H9 (cell line): ENCODE data around the gene SCUBE1. TPM values are rescaled to one million over a fixed set of nuclear protein-coding genes. Genes with fewer than 3 reads are reported as not detected.

ENCODE experiments used
- DNase-seq: peaks from one replicate; pipeline ENCODE4 v3.0.0-alpha.2; 2017
- H2AFZ ChIP-seq: one replicate; pipeline ENCODE4 v1.6.1; 2013; ENCODE audit warnings: mild to moderate bottlenecking, low read length, control low read depth, moderate library complexity
- H2AK5ac ChIP-seq: 2 replicates; pipeline ENCODE4 v1.6.1; 2013; ENCODE audit warnings: low read length, control low read depth, mixed read lengths; ENCODE audit not compliant: insufficient read length
- H2BK120ac ChIP-seq: one replicate; pipeline ENCODE4 v1.6.1; 2013; ENCODE audit warnings: low read depth, mild to moderate bottlenecking, low read length, control low read depth, inconsistent platforms; ENCODE audit not compliant: poor library complexity, severe bottlenecking
- H2BK12ac ChIP-seq: 2 replicates; pipeline ENCODE4 v1.6.1; 2013; ENCODE audit warnings: low read length, control low read depth, mixed read lengths, low read depth; ENCODE audit not compliant: insufficient read length
- H2BK15ac ChIP-seq: 2 replicates; pipeline ENCODE4 v1.6.1; 2013; ENCODE audit warnings: low read depth, low read length, control low read depth
- H2BK20ac ChIP-seq: one replicate; pipeline ENCODE4 v1.6.1; 2013; ENCODE audit warnings: low read depth, mild to moderate bottlenecking, low read length, control low read depth, inconsistent platforms; ENCODE audit not compliant: poor library complexity, severe bottlenecking
- H2BK5ac ChIP-seq: 2 replicates; pipeline ENCODE4 v1.6.1; 2013; ENCODE audit warnings: low read length, control low read depth, mixed read lengths; ENCODE audit not compliant: insufficient read length
- H3K14ac ChIP-seq: 2 replicates; pipeline ENCODE4 v1.6.1; 2013; ENCODE audit warnings: low read length, control low read depth; ENCODE audit not compliant: insufficient read depth
- H3K18ac ChIP-seq: 2 replicates; pipeline ENCODE4 v1.6.1; 2013; ENCODE audit warnings: low read depth, mild to moderate bottlenecking, mixed read lengths, low read length, control low read depth; ENCODE audit not compliant: insufficient read length
- H3K23ac ChIP-seq: 2 replicates; pipeline ENCODE4 v1.6.1; 2013; ENCODE audit warnings: low read length, control low read depth, mixed read lengths, low read depth; ENCODE audit not compliant: insufficient read length
- H3K23me2 ChIP-seq: 2 replicates; pipeline ENCODE4 v1.6.1; 2013; ENCODE audit warnings: low read depth, mild to moderate bottlenecking, mixed read lengths, low read length, control low read depth; ENCODE audit not compliant: insufficient read length, poor library complexity, severe bottlenecking
- H3K27ac ChIP-seq: 2 replicates; pipeline ENCODE4 v1.5.1; 2013; ENCODE audit warnings: low read length, control low read depth, mixed read lengths, low read depth; ENCODE audit not compliant: insufficient read length
- H3K27me3 ChIP-seq: 2 replicates; pipeline ENCODE4 v1.6.1; 2013; ENCODE audit warnings: low read length, control low read depth, inconsistent platforms; ENCODE audit not compliant: insufficient read depth
- H3K4ac ChIP-seq: 2 replicates; pipeline ENCODE4 v1.6.1; 2013; ENCODE audit warnings: low read depth, mild to moderate bottlenecking, control low read depth, inconsistent platforms, low read length, moderate library complexity
- H3K4me1 ChIP-seq: 2 replicates; pipeline ENCODE4 v1.6.1; 2013; ENCODE audit warnings: low read length, control low read depth, inconsistent platforms; ENCODE audit not compliant: insufficient read depth
- H3K4me2 ChIP-seq: 2 replicates; pipeline ENCODE4 v1.6.1; 2013; ENCODE audit warnings: low read length, control low read depth, mixed read lengths; ENCODE audit not compliant: insufficient read length, insufficient read depth
- H3K56ac ChIP-seq: 2 replicates; pipeline ENCODE4 v1.6.1; 2013; ENCODE audit warnings: low read depth, mild to moderate bottlenecking, mixed read lengths, low read length, control low read depth; ENCODE audit not compliant: insufficient read length
- H3K79me1 ChIP-seq: 2 replicates; pipeline ENCODE4 v1.6.1; 2013; ENCODE audit warnings: low read depth, mild to moderate bottlenecking, moderate library complexity, low read length, control low read depth, inconsistent platforms; ENCODE audit not compliant: insufficient read depth, poor library complexity, severe bottlenecking
- H3K79me2 ChIP-seq: 2 replicates; pipeline ENCODE4 v1.6.1; 2013; ENCODE audit warnings: low read length, control low read depth, inconsistent platforms; ENCODE audit not compliant: insufficient read depth
- H3K9ac ChIP-seq: 2 replicates; pipeline ENCODE4 v1.6.1; 2013; ENCODE audit warnings: low read length, control low read depth, mixed read lengths; ENCODE audit not compliant: insufficient read length; ENCODE audit errors: extremely low read depth
- H3K9me3 ChIP-seq: one replicate; pipeline ENCODE4 v1.6.1; 2013; ENCODE audit warnings: low read depth, low read length, inconsistent platforms; ENCODE audit not compliant: control insufficient read depth
- H3T11ph ChIP-seq: one replicate; pipeline ENCODE4 v1.6.1; 2013; ENCODE audit warnings: mild to moderate bottlenecking, low read length, control low read depth, inconsistent platforms
- H4K20me1 ChIP-seq: one replicate; pipeline ENCODE4 v1.6.1; 2013; ENCODE audit not compliant: control insufficient read depth, insufficient read length, insufficient read depth
- H4K5ac ChIP-seq: 2 replicates; pipeline ENCODE4 v1.6.1; 2013; ENCODE audit warnings: low read depth, mild to moderate bottlenecking, mixed read lengths, low read length, control low read depth; ENCODE audit not compliant: insufficient read length
- H4K8ac ChIP-seq: replicated peaks from 2 replicates; pipeline ENCODE4 v1.6.1; 2013; ENCODE audit warnings: low read length, control low read depth, mixed read lengths, low read depth; ENCODE audit not compliant: insufficient read length
- H4K91ac ChIP-seq: 2 replicates; pipeline ENCODE4 v1.6.1; 2013; ENCODE audit warnings: low read depth, mild to moderate bottlenecking, moderate library complexity, mixed read lengths, low read length, control low read depth; ENCODE audit not compliant: insufficient read length
- H3K27ac Mint-ChIP-seq, 3 experiments: 2 replicates in 2 of 3; 3 replicates in 1 of 3; pipeline ENCODE4 v1.8.0; 2020 to 2021; ENCODE audit warnings: mixed read lengths in 3 of 3, mild to moderate bottlenecking in 1 of 3, moderate library complexity in 1 of 3
- H3K27me3 Mint-ChIP-seq: 2 replicates; pipeline ENCODE4 v1.8.0; 2021; ENCODE audit warnings: low read depth, mild to moderate bottlenecking, moderate library complexity, mixed read lengths
- H3K36me3 Mint-ChIP-seq, 3 experiments: 2 replicates in 2 of 3; 3 replicates in 1 of 3; pipeline ENCODE4 v1.8.0; 2020 to 2021; ENCODE audit warnings: low read depth in 3 of 3, mixed read lengths in 3 of 3; ENCODE audit not compliant: insufficient read depth in 1 of 3
- H3K4me1 Mint-ChIP-seq, 2 experiments: 2 replicates each; pipeline ENCODE4 v1.8.0; 2020; ENCODE audit warnings: mixed read lengths in 2 of 2
- H3K4me3 Mint-ChIP-seq, 2 experiments: 2 replicates in 1 of 2; 3 replicates in 1 of 2; pipeline ENCODE4 v1.8.0; 2020 to 2021; ENCODE audit warnings: mild to moderate bottlenecking in 2 of 2, mixed read lengths in 2 of 2, moderate library complexity in 1 of 2
- H3K9me3 Mint-ChIP-seq, 2 experiments: 2 replicates in 1 of 2; 3 replicates in 1 of 2; pipeline ENCODE4 v1.8.0; 2020; ENCODE audit warnings: mild to moderate bottlenecking in 2 of 2, mixed read lengths in 2 of 2, moderate library complexity in 1 of 2
- CTCF ChIP-seq: fragments of 200-600 bp; sonication (generic); conservative IDR thresholded peaks from 3 replicates; pipeline ENCODE4 v1.8.0; 2021; ENCODE audit warnings: antibody characterized with exemption, mild to moderate bottlenecking
- WGBS: extraction: QIAGEN DNeasy Blood & Tissue Kit; methylation state at CpG from one replicate; pipeline ENCODE4 v1.1.7; 2013; ENCODE audit warnings: missing lambda C conversion rate, low lambda C conversion rate, mixed read lengths; ENCODE audit not compliant: insufficient read length; ENCODE audit errors: extremely low coverage; 5-methylcytosine and 5-hydroxymethylcytosine counted together
- total RNA-seq: library from RNA; stranded (reverse); gene quantifications from 2 replicates; pipeline ENCODE4 v1.2.1, GENCODE V29; 2021

The SCUBE1 gene
- total RNA-seq, 1 experiment from 2014 or later, result 1.2 TPM

GRCh38 chr22:43313890-43314474, 29.2 kb downstream of the SCUBE1 start:
- Histone ChIP-seq H4K20me1 (no peaks in the 10 kb centered on the region), H2BK15ac (no peak overlapping the region), H2BK120ac (no peak overlapping the region), H3K79me2 (no peaks in the 10 kb centered on the region), H2BK12ac (no peak overlapping the region), H3K23me2 (no peaks in the 10 kb centered on the region), H3K27me3 (no peaks in the 10 kb centered on the region), H3K18ac (no peak overlapping the region), H4K5ac (no peak overlapping the region), H2BK20ac (no peak overlapping the region), H3K23ac (no peak overlapping the region), H2BK5ac (no peak overlapping the region), H2AK5ac (no peak overlapping the region), H3T11ph (no peak overlapping the region), H3K56ac (no peak overlapping the region), H3K79me1 (no peaks in the 10 kb centered on the region), H3K9ac (no peak overlapping the region), H2AFZ (no peak overlapping the region), H3K4me2 (no peak overlapping the region), H3K4me1 (no peaks in the 10 kb centered on the region; the same call in 1 of the 2 replicates), H3K27ac (no peak overlapping the region), H3K14ac (no peak overlapping the region; the same call in 1 of the 2 replicates), H3K4ac (no peak overlapping the region), H4K91ac (no peak overlapping the region), H3K9me3 (no peaks in the 10 kb centered on the region), H4K8ac (no peak overlapping the region)
- H3K36me3 Mint-ChIP-seq, result no peaks in the 10 kb centered on the region; a peak in 1 of 7 replicates
- no peak for DNase-seq
- H3K27ac Mint-ChIP-seq, result peak overlapping the region in 1 of 3 experiments; percentile 25; a peak in 3 of 7 replicates
- no peak overlapping the region; a peak in 1 of 5 replicates for H3K4me3 Mint-ChIP-seq
- TF ChIP-seq CTCF, result no peak
- no CpG with 5 or more reads among the region's 7 CpGs for WGBS
- H3K4me1 Mint-ChIP-seq, result peaks cover 14 to 42% of the 10 kb centered on the region in 2 experiments
- H3K27me3 Mint-ChIP-seq, result no peaks in the 10 kb centered on the region; the same call in none of the 2 replicates
- H3K9me3 Mint-ChIP-seq, result no peaks in the 10 kb centered on the region
